ENCODE data around the gene PTPRB. TPM values are rescaled to one million over a fixed set of nuclear protein-coding genes. Genes with fewer than 3 reads are reported as not detected.
A peak's percentile ranks its signal among the peaks of the same experiment; 100 is the strongest.

Gene PTPRB
- total RNA-seq, 2 donors from 2014 or later: 22.0 to 26.1 TPM

- no peak overlapping the region for H3K27ac ChIP-seq
- DNase-seq (ENCODE audit: low spot score): no peak
- no peaks in the 10 kb centered on the region for H3K27me3 ChIP-seq
- no peak for TF ChIP-seq CTCF (IDR thresholded peaks at IDR 0.05)
- no peak overlapping the region for H3K4me3 ChIP-seq
- peaks cover 5% of the 10 kb centered on the region for H3K36me3 ChIP-seq
- H3K9me3 ChIP-seq: no peaks in the 10 kb centered on the region
- peaks cover 0 to 10% of the 10 kb centered on the region in 2 donors for H3K4me1 ChIP-seq
Measured at GRCh38 chr12:70551731-70552130, 85.5 kb downstream of the PTPRB start.

- H3K27ac ChIP-seq: peak overlapping the region; percentile 46 to 63
- H3K4me3 ChIP-seq: no peak overlapping the region
- TF ChIP-seq CTCF (IDR thresholded peaks at IDR 0.05): no peak
- peaks cover 5% of the 10 kb centered on the region for H3K36me3 ChIP-seq
- peaks cover 0 to 16% of the 10 kb centered on the region in 2 donors for H3K4me1 ChIP-seq
- H3K9me3 ChIP-seq: no peaks in the 10 kb centered on the region
- no peaks in the 10 kb centered on the region for H3K27me3 ChIP-seq
- DNase-seq (ENCODE audit: low spot score): no peak
Measured at GRCh38 chr12:70550180-70550577, 87.0 kb downstream of the PTPRB start.

GRCh38 chr12:70549340-70550179 lies 87.7 kb downstream of the PTPRB start:
- peaks cover under 1% of the 10 kb centered on the region for H3K36me3 ChIP-seq
- peak overlapping the region; percentile 46 to 63 for H3K27ac ChIP-seq
- no peak overlapping the region for H3K4me3 ChIP-seq
- no peak for TF ChIP-seq CTCF (IDR thresholded peaks at IDR 0.05)
- H3K4me1 ChIP-seq: peaks cover 0 to 20% of the 10 kb centered on the region in 2 donors
- H3K9me3 ChIP-seq: no peaks in the 10 kb centered on the region
- H3K27me3 ChIP-seq: no peaks in the 10 kb centered on the region
- no peak for DNase-seq (ENCODE audit: low spot score)

GRCh38 chr12:70543444-70543843 lies 93.8 kb downstream of the PTPRB start:
- no peak for DNase-seq (ENCODE audit: low spot score)
- Histone ChIP-seq H3K9me3 (no peaks in the 10 kb centered on the region), H3K36me3 (peaks cover 7% of the 10 kb centered on the region), H3K27me3 (no peaks in the 10 kb centered on the region), H3K4me3 (no peak overlapping the region), H3K4me1 (peaks cover 0 to 20% of the 10 kb centered on the region in 2 donors), H3K27ac (peak overlapping the region; percentile 44 to 76)
- TF ChIP-seq CTCF (IDR thresholded peaks at IDR 0.05): no peak

GRCh38 chr12:70540996-70541395 lies 96.2 kb downstream of the PTPRB start:
- Histone ChIP-seq H3K27me3 (no peaks in the 10 kb centered on the region), H3K9me3 (no peaks in the 10 kb centered on the region), H3K27ac (no peak overlapping the region), H3K4me1 (peaks cover 0 to 20% of the 10 kb centered on the region in 2 donors), H3K4me3 (no peak overlapping the region), H3K36me3 (peaks cover 7% of the 10 kb centered on the region)
- no peak for TF ChIP-seq CTCF (IDR thresholded peaks at IDR 0.05)
- no peak for DNase-seq (ENCODE audit: low spot score)
